ENCODE measurements around the gene TMPRSS12.
"Not testable (repeated sequence)": the region's sequence is repeated elsewhere in the genome, so short reads cannot be mapped to it uniquely, and the experiment has no call there.

The TMPRSS12 gene, protein sequence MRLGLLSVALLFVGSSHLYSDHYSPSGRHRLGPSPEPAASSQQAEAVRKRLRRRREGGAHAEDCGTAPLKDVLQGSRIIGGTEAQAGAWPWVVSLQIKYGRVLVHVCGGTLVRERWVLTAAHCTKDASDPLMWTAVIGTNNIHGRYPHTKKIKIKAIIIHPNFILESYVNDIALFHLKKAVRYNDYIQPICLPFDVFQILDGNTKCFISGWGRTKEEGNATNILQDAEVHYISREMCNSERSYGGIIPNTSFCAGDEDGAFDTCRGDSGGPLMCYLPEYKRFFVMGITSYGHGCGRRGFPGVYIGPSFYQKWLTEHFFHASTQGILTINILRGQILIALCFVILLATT

DNA sequence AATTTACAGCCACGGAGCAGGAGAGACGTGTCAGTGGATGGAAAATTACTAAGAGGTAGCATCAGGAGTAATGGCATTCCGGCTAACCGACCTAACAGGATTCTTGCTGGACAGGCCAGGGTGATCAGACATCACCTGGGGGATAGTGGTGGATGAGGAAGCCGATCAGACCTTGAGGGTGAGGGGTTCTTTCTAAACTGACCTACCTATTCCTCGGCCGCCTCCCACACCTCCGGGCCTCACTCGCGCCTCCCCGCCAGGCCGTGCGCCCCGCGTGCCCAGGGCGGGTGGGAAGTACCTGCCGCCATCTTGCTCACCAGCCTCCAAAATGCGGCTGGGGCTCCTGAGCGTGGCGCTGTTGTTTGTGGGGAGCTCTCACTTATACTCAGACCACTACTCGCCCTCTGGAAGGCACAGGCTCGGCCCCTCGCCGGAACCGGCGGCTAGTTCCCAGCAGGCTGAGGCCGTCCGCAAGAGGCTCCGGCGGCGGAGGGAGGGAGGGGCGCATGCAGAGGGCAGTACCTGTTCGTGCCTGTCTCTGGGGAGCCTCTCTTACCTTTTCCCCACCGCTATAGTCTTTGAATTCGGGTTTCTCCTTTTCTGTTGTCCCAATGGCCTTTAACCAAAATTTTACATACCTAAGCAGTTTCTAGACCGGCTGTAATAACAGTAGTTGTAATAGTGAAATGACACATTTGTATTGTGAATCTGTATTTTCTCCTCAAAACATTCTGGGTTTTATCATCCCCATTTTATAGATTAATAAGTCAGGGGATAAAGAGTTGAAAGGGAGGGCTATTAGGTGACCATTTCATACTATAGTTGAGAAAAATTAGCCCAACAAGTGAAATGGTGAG lies at the start of gene TMPRSS12:
Gene TMPRSS12, plus strand, starts transcription at position 290 of the 857 bp plus-strand sequence. Its CDS starts 39 bp downstream, at position 329.
- no peak for DNase-seq

DNA sequence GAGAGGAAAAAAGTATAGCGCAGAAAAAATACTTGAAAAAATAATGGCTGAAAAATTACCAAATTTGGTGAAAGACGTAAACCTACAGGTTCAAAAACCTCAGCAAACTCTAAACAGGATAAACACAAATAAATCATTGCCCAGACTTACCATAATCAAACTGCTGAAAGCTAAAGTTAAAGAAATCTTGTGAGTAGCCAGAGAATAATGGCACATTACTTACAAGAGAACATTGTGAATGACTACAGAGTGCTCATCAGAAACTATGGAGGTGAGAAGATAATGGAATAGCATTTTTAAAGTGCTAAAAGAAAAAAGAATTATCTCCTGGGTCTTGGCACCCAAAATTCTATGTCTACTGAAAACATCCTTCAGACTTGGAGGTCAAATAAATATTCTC lies 42.8 kb upstream of the TMPRSS12 start:
- DNase-seq = no peak

DNA sequence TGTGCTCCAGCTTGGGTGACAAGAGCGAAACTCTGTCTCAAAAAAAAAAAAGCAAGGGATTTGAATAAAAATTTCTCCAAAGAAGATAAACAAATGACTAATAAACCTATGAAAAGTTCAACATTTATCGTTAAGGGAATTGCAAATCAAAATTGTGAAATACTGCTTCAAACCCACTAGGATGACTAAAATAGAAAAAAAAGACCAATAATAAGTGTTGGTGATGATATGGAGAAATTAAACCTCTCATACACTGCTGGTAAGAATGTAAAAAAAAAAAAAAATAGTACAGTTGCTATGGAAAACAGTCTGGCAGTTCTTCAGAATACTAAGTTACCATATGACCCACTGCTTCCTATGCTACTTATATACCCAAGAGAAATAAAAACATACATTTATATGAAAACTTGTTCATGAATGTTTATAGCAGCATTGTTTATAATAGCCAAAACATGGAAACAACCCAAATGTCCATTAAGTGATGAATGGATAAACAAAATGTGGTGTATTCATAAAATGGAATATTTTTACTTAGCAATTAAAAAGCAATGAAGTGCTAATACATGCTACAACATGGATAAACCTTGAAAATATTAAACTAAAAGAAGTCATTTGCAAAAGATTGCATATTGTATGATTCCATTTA lies 39.4 kb upstream of the TMPRSS12 start:
- DNase-seq = no peak

DNA sequence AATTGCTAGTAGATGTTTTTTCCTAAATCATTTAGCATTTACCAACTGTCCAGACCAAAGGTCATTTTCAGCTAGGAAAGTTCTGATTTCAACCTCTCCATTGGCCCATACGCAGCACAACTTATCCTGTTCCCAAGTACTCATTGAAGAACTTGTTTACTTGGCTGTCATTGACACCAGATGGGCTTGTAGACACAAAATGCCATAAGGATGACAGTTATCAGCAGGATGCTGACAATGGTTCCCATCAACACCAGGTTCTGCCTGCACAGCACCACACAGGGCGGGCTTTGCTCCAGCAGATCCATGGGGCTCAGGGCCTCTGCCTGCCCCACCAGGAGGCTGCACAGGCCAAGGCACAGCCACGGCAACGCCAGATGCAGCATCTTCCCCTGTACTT lies 36.5 kb upstream of the TMPRSS12 start:
- DNase-seq = no peak

DNA sequence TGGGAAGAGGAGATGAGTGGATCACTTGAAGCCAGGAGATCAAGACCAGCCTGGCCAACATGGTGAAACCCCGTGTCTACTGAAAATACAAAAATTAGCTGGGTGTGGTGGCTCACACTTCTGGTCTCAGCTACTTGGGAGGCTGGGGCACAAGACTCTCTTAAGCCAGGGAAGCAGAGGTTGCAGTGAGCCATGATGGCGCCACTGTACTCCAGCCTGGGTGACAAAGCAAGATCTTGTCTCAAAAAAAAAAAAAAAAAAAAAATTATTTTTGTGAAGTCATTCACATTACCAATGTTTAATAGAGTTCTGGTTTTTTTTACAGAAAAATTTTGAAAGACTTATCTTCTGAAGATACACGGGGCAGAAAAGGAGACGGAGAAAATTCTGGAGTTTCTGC lies 33.6 kb upstream of the TMPRSS12 start:
- DNase-seq = not testable (repeated sequence)

DNA sequence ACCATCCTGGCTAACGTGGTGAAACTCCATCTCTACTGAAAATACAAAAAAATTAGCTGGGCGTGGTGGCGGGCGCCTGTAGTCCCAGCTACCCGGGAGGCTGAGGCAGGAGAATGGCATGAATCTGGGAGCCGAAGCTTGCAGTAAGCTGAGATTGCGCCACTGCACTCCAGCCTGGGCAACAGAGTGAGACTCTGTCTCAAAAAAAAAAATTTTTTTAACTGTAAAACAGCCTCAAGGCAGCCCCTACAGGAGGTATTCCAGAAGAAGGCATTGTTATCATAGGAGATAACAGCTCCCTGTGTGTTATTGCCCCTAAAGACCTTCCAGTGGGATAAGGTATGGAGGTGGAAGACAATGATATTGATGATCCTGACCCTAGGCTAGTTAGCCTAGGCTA lies 27.8 kb upstream of the TMPRSS12 start:
- not testable (repeated sequence) for DNase-seq

DNA sequence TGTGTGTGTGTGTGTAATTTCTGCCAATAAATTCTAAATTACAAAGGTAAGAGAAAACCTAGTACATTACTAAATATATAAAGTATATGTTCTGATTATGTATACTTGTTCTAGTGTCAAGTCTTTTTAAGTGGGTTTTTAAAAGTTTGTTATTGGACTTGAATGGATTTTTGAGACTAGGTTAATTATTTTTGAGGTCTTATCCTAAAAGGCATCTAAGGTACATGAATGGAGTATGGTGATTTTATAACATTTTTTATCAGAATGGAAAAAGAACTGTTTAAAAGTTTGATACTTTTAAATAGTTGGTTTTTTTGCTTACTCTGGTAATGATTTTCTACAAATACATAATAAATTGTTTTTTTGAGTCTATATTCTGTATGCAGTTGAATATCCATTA lies 22.5 kb upstream of the TMPRSS12 start:
- no peak for DNase-seq

DNA sequence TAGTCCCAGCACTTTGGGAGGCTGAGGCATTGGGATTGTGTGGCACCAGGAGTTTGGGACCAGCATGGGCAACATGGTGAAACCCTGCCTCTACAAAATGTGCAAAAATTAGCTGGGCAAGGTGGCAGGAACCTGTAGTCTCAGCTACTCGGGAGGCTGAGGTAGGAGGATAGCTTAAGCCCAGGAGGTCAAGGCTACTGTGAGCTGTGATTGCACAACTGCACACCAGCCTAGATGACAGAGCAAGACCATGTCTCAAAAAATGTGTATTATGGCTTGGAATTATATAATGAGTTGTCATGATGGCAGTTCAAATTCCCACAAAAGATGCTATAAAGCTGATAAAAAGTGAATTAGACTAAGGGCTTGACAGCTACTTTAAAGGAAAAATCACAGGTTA lies 20.6 kb upstream of the TMPRSS12 start:
- no peak for DNase-seq

DNA sequence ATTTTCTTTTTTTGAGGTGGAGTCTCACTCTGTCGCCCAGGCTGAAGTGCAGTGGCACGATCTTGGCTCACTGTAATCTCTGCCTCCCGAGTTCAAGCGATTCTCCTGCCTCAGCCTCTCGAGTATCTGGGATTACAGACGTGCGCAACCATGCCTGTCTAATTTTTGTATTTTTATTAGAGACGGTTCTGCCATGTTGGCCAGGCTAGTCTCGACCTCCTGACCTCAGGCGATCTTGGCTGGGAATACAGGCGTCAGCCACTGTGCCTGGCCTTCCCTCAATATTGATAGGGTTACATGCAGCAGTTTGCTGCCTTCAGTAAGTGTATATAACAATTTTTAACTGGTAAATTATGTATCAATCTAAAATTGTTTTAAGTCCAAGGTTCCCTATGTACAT lies 19.0 kb upstream of the TMPRSS12 start:
- not testable (repeated sequence) for DNase-seq

DNA sequence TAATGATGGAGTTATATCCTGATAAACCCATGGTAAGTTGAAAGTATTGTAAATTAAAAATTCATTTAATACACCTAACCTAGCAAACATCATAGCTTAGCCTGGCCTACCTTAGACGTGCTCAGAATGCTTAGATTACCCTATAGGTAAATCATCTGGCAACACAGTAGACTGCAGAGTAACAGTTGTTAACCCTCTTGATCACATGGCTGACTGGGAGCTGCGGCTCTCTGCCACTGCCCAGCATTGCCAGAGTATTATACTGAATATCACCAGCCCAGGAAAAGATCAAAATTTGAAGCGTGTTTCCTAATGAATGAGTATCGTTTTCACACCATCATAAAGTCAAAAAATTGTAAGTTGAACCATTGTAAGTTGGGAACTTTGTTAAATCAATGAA lies 17.8 kb upstream of the TMPRSS12 start:
- no peak for DNase-seq

DNA sequence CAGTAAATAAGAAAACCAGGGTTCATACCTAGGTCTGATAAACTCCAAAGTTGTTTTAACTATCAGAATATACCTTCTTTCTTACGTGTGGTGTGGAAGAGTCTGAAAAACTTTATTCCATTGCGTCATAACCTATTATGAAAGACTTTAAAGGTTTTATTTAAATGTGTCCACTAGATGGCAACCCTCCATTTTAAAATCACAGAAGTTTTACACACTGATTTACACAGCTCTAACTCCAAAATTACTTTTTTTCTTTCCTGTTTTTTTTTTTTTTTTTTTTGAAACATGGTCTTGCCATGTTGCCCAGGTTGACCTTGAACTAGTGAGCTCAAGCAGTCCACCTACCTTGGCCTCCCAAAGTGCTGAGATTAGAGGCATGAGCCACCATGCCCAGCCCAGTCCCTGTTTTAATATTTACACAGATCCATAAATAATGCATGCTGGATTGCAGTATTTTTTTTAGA lies 17.3 kb upstream of the TMPRSS12 start:
- peak; percentile 61 for DNase-seq

DNA sequence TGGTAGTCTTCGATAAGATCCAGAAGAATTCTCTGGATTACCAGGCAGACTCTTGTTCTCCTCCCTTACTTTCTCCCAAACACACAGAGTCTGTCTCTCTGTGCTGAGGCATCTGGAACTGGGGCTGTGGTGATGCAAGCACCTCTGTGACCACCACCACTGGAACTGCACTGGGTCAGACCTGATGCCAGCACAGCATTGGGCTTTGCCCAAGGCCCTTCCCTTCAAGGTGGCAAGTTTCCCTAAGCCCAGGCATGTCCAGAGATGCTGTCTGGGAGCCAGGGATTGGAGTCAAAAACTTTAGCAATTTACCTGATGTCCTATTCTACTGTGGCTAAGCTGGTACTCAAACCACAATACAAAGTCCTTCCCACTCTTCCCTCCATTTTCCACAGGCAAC lies 14.6 kb upstream of the TMPRSS12 start:
- DNase-seq = no peak

DNA sequence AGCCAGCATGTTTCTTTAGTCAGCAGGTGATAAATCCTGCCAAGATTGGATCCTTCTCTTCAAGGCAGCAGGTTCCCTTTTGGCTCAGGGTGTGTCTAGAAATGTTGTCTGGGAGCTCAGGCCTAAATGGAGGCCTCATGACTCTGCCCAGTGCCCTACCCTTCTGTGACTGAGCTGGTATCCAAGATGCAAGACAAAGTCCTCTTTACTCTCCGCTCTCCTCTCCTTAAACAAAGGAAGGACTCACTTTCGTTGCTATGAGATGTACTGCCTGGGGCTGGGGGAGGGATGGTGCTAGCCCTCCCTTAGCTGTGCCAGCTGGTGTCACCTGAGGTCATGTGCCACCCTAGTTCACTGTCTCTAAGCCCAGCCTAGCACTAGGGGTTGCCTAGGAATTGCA lies 13.8 kb upstream of the TMPRSS12 start:
- DNase-seq = no peak

DNA sequence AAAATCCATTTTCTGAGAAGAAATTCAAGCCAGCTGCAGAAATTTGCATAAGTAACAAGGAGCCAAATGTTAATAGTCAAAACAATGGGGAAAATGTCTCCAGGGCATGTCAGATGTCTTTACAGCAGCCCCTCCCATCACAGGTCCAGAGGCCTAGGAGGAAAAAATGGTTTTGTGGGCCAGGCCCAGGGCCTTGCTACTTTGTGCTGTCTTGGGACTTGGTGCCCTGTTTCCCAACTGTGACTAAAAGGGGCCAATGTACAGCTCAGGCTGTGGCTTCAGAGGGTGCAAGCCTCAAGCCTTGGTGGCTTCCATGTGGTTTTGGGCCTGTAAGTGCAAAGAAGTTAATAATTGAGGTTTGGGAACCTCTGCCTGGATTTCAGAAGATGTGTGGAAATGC lies 8.9 kb upstream of the TMPRSS12 start:
- not testable (repeated sequence) for DNase-seq

DNA sequence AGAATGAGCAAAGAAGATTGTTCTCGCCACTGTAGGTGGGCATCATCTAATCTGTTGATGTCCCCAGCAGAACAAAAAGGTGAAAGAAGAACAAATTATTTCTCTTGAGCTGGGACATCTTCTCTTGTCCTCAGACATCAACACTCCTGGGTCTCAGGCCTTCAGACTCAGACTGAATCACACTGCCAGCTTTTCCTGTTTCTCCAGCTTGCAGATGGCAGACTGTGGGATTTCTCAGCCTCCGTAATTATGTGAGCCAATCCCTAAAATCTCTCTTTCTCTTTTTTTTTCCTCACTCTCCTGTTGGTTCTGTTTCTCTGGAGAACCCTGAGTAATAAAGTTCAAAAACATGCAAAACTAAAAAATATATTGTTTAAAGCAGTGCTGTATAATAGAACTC lies 3.7 kb upstream of the TMPRSS12 start:
- DNase-seq = no peak

DNA sequence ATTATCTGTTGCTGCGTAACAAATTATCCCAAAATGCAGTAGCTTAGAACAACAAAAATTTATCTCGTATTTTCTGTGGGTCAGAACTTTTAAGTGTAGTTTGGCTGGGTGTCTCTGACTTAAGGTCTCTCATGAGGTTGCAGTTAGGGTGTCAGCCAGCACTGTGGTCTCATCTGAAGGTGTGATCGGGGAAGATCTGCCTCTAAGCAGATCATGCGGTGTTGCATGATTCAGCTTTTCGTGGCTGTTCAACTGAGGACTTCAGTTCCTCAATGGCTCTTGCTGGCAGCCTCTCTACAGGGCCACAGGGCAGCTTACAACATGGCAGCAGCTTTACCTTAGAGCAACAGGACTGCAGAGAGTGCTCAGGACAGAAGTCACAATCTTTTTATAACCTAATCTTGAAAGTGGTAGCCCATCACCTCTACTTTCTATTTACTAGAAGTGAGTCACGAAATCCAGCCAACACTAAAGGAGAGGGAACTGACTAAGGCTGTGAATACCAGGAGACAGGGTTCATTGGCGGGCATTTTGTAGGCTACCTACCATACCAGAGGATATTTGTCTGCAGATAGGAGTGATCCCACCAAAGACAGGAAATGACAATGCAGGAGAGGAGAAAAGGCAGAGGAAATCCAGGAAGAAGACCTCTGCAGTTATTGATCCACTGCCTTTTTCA lies 1.8 kb upstream of the TMPRSS12 start:
- DNase-seq = no peak

DNA sequence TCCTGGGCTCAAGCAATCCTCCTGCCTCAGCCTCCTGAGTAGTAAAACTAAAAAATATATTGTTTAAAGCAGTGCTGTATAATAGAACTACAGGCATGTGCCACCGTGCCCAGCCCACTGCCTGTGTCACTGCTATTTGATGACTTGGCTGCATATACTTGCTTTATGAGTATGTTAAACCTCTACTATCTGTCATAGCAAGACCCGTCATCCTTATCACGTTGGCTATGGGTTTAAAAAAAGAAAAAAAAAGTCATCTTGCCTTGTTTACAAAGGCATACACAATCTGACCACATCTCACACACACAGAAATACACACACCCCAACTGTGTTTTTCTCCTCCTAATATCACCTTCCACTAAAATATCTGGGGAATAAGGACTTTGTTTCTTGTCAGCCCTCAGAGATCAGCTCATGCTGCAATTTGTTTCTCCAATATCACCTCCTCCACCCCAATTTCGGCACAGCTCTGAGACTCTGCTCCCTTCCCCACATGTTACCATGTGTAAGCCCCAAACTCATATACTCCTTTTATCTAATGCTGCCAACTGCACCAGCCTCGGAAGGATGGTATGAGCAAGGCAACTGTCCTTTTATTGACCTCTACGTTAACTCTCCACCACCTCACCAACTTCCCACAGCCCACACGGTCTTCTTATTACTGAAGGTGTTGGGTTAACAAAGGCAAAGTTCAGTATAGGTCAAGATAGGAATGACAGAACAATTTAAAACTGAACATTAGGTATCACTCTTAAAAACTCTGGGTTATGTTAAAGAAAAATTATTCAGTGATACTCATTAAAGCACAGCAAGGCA lies 802 bp upstream of the TMPRSS12 start:
- DNase-seq = no peak

DNA sequence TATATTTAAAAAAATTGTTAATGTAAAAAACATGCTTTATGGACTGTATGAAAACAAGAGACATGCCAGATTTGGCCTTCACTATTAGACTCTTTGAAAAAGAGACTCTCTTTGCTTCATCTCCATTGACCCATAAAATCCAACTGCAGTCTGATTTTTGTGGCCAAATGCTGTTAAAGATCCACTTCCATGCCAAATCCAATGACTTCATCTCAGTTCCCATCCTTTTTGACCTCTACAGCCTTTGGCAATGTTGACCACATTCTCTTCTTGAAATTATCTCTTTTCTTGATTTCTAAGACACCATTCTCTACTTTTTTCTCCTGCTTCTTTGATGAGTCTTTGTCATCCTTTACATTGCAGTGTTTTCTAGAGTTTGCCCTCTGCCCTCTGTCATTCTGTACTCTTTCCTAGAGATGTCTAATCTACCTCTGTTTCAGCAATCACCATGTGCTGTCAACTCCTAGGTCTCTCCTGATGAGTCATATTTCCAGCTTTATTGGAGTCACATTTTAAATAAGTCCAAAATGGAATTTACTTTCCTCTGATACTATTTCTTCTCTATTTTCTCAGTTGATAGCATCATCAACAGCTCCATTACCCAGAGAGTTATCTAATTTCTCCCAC lies 2.4 kb downstream of the TMPRSS12 start:
- DNase-seq = no peak

DNA sequence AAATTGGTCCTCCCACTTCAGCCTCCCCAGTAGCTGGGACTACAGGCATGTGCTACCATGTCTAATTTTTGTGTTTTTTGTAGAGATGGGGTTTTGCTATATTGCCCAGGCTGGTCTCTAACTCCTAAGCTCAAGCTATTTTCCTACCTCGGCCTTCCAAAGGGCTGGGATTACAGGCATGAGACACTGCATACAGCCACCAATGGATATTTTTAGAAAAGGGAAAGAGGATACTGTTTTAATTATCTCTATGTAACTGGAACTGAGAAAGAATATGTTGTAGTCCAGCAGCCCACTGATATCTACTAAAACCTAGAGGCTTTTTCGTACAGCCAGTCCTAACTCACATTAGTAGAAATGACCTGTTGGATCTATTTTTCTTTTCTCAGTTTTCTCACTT lies 6.2 kb downstream of the TMPRSS12 start:
- no peak for DNase-seq

DNA sequence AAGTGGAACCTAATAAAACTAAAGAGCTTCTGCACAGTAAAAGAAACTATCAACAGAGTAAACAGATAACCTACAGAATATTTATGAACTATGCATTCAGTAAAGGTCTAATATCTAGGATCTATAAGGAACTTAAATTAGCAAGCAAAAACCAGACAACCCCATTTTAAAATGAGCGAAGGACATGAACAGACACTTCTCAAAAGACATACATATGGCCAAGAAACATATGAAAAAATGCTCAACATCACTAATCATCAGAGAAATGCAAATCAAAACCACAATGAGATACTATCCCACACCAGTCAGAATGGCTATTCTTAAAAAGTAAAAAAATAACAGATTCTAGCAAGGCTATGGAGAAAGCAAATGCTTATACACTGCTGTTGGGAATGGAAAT lies 12.5 kb downstream of the TMPRSS12 start:
- DNase-seq = not testable (repeated sequence)

DNA sequence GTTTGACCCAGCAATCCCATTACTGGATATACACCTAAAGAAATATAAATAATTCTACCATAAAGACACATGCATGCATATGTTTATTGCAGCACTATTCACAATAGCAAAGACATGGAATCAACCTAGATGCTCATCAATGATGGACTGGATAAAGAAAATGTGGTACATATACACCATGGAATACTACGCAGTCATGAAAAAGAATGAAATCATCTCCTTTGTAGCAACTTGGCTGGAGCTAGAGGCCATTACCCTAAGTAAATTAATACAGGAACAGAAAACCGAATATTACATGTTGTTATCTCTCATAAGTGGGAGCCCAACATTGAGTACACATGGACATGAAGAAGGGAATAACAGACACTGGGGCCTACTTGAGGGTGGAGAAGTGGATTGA lies 13.0 kb downstream of the TMPRSS12 start:
- not testable (repeated sequence) for DNase-seq
